ENCODE measurements around the gene IQGAP3.

IQGAP3 gene

DNA sequence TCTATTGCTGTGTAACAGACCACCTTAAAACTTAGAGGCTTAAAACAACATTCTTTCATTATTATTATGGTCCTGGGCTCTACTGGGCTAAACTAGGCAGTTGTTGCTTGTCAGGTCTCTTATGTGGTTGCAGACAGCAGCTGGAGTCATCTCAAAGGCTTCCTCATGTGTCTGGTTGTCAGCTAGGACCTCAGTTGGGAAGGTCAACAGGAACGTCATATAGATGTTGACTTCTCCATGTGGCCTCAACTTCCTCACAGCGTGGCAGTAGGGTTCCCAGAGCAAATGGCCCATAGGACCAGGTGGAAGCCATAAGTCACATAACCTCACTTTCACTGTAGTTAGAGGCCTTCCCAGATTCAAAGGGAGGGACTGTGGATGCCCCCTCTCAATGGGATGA lies 56.4 kb downstream of the IQGAP3 start:
- Histone ChIP-seq H3K27me3 (ENCODE audit: insufficient read depth, low read length) (peaks cover 2% of the 10 kb centered on the region), H3K4me2 (ENCODE audit: low read length) (no peak overlapping the region), H3K79me2 (ENCODE audit: control insufficient read depth, insufficient read depth, low read length, poor library complexity) (no peaks in the 10 kb centered on the region), H3K36me3 (ENCODE audit: control insufficient read depth in 1 of 2, insufficient read depth in 2 of 2, low read length in 2 of 2) (no peaks in the 10 kb centered on the region), H3K79me1 (ENCODE audit: low read length) (no peaks in the 10 kb centered on the region), H2AK5ac (ENCODE audit: low read length) (no peak overlapping the region), H3K4me1 (ENCODE audit: control insufficient read depth in 1 of 2, insufficient read depth in 2 of 2, low read length in 2 of 2) (no peaks in the 10 kb centered on the region), H4K12ac (ENCODE audit: low read depth, low read length) (no peak overlapping the region), H3K4me3 (ENCODE audit: low read depth, low read length) (no peak overlapping the region), H3K23ac (ENCODE audit: low read length) (no peak overlapping the region), H3K14ac (ENCODE audit: low read length) (no peak overlapping the region), H3K27ac (ENCODE audit: low read depth, low read length) (no peak overlapping the region), H2BK120ac (ENCODE audit: insufficient read depth, low read length, poor library complexity) (no peak overlapping the region), H3K4ac (ENCODE audit: low read depth, low read length) (no peak overlapping the region), H3K18ac (ENCODE audit: low read length) (no peak overlapping the region), H3K9me3 (ENCODE audit: insufficient read depth, low read depth, low read length) (no peaks in the 10 kb centered on the region), H2AFZ (ENCODE audit: insufficient read depth, low read length, poor library complexity) (no peak overlapping the region), H2BK5ac (ENCODE audit: low read depth, low read length, poor library complexity) (no peak overlapping the region), H2BK12ac (ENCODE audit: low read length) (no peak overlapping the region), H4K91ac (ENCODE audit: low read depth, low read length) (no peak overlapping the region), H4K8ac (ENCODE audit: low read depth, low read length) (no peak overlapping the region), H3K9ac (ENCODE audit: low read length) (no peak overlapping the region)
- WGBS (ENCODE audit: extremely low coverage, insufficient coverage, insufficient read length) = no CpG with 5 or more reads among the region's 2 CpGs
- DNase-seq = no peak

DNA sequence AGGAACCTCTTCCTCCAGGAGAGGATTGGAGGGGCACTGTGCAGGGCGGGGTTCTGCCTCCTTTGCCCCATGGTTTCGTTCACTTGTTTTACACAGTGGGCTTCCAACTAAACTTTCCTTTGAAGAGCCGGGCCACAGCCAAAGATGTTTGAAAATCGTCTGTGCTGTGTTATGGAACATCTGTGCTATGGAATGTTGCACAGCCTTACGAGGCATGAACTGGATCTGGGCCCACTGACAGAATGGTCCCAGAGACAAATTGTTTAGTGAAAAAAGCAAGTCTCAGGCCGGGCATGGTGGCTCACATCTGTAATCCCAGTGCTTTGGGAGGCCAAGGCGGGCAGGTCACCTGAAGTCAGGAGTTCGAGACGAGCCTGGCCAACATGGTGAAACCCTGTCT lies 59.2 kb downstream of the IQGAP3 start:
- H3K4ac ChIP-seq (ENCODE audit: low read depth, low read length) = no peak overlapping the region
- WGBS (ENCODE audit: extremely low coverage, insufficient coverage, insufficient read length) = no CpG with 5 or more reads among the region's 9 CpGs
- H2BK12ac ChIP-seq (ENCODE audit: low read length) = no peak overlapping the region
- peaks cover 2% of the 10 kb centered on the region for H3K27me3 ChIP-seq (ENCODE audit: insufficient read depth, low read length)
- no peak for DNase-seq
- H2AK5ac ChIP-seq (ENCODE audit: low read length) = no peak overlapping the region
- no peaks in the 10 kb centered on the region for H3K79me1 ChIP-seq (ENCODE audit: low read length)
- H3K9me3 ChIP-seq (ENCODE audit: insufficient read depth, low read depth, low read length) = no peaks in the 10 kb centered on the region
- H3K4me1 ChIP-seq (ENCODE audit: control insufficient read depth in 1 of 2, insufficient read depth in 2 of 2, low read length in 2 of 2) = no peaks in the 10 kb centered on the region
- H3K18ac ChIP-seq (ENCODE audit: low read length) = no peak overlapping the region
- no peak overlapping the region for H3K14ac ChIP-seq (ENCODE audit: low read length)
- H3K79me2 ChIP-seq (ENCODE audit: control insufficient read depth, insufficient read depth, low read length, poor library complexity) = no peaks in the 10 kb centered on the region
- no peak overlapping the region for H2BK120ac ChIP-seq (ENCODE audit: insufficient read depth, low read length, poor library complexity)
- H4K12ac ChIP-seq (ENCODE audit: low read depth, low read length) = no peak overlapping the region
- H2AFZ ChIP-seq (ENCODE audit: insufficient read depth, low read length, poor library complexity) = no peak overlapping the region
- H3K23ac ChIP-seq (ENCODE audit: low read length) = no peak overlapping the region
- no peak overlapping the region for H3K4me2 ChIP-seq (ENCODE audit: low read length)
- no peak overlapping the region for H2BK5ac ChIP-seq (ENCODE audit: low read depth, low read length, poor library complexity)
- no peak overlapping the region for H3K27ac ChIP-seq (ENCODE audit: low read depth, low read length)
- no peak overlapping the region for H4K8ac ChIP-seq (ENCODE audit: low read depth, low read length)
- H3K4me3 ChIP-seq (ENCODE audit: low read depth, low read length) = no peak overlapping the region
- H4K91ac ChIP-seq (ENCODE audit: low read depth, low read length) = no peak overlapping the region
- no peaks in the 10 kb centered on the region for H3K36me3 ChIP-seq (ENCODE audit: control insufficient read depth in 1 of 2, insufficient read depth in 2 of 2, low read length in 2 of 2)
- no peak overlapping the region for H3K9ac ChIP-seq (ENCODE audit: low read length)

DNA sequence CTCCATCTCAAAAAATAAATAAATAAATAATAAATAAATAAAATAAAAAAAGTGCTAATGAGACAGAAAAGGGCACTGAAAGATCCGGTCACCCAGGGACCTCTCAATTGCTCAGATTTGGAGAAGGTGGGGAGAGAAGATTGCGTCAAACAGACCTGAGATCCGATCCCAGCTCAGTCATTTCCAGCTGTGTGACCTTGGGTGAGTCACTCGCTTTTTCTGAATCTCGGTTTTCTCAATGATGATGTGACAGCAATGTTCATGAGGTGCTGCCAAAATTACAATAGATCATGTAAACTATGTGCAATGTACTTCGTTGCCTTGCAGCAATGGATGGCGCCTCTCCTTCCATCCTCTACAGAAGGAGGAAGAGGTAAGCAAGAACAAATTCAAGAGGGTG lies 60.7 kb downstream of the IQGAP3 start:
- Histone ChIP-seq H3K14ac (ENCODE audit: low read length) (no peak overlapping the region), H3K4me3 (ENCODE audit: low read depth, low read length) (no peak overlapping the region), H4K8ac (ENCODE audit: low read depth, low read length) (no peak overlapping the region), H3K4me1 (ENCODE audit: control insufficient read depth in 1 of 2, insufficient read depth in 2 of 2, low read length in 2 of 2) (no peaks in the 10 kb centered on the region), H2BK5ac (ENCODE audit: low read depth, low read length, poor library complexity) (no peak overlapping the region), H3K27me3 (ENCODE audit: insufficient read depth, low read length) (peaks cover 2% of the 10 kb centered on the region), H3K9ac (ENCODE audit: low read length) (no peak overlapping the region), H3K18ac (ENCODE audit: low read length) (no peak overlapping the region), H3K9me3 (ENCODE audit: insufficient read depth, low read depth, low read length) (no peaks in the 10 kb centered on the region), H3K79me1 (ENCODE audit: low read length) (no peaks in the 10 kb centered on the region), H4K91ac (ENCODE audit: low read depth, low read length) (no peak overlapping the region), H4K12ac (ENCODE audit: low read depth, low read length) (no peak overlapping the region), H2BK120ac (ENCODE audit: insufficient read depth, low read length, poor library complexity) (no peak overlapping the region), H3K27ac (ENCODE audit: low read depth, low read length) (no peak overlapping the region), H3K79me2 (ENCODE audit: control insufficient read depth, insufficient read depth, low read length, poor library complexity) (no peaks in the 10 kb centered on the region), H2AK5ac (ENCODE audit: low read length) (no peak overlapping the region), H3K36me3 (ENCODE audit: control insufficient read depth in 1 of 2, insufficient read depth in 2 of 2, low read length in 2 of 2) (no peaks in the 10 kb centered on the region), H3K4me2 (ENCODE audit: low read length) (no peak overlapping the region), H3K23ac (ENCODE audit: low read length) (no peak overlapping the region), H2BK12ac (ENCODE audit: low read length) (no peak overlapping the region), H2AFZ (ENCODE audit: insufficient read depth, low read length, poor library complexity) (no peak overlapping the region), H3K4ac (ENCODE audit: low read depth, low read length) (no peak overlapping the region)
- DNase-seq = no peak
- no CpG with 5 or more reads among the region's 7 CpGs for WGBS (ENCODE audit: extremely low coverage, insufficient coverage, insufficient read length)

DNA sequence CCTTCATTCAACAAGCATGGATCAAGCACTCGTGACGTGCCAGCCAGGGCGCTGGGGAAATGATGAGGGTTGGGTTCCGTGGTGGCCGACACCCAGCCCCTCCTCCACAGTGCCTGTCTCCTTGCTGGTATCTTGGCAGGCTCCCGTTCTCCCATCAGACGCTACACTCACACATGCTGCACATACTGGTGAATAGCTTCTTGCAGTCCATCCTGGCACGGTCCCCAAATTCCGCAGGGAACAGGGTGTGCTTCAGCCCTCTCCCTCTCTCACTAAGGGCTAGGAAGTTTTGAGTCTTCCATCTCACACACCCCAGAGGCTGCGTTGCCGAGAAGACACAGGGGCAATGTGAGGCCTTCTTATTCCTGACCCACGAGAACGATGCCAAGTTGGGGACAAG lies 61.7 kb downstream of the IQGAP3 start:
- no peak overlapping the region for H3K9ac ChIP-seq (ENCODE audit: low read length)
- H4K8ac ChIP-seq (ENCODE audit: low read depth, low read length) = no peak overlapping the region
- no peak overlapping the region for H4K91ac ChIP-seq (ENCODE audit: low read depth, low read length)
- no peak overlapping the region for H2BK5ac ChIP-seq (ENCODE audit: low read depth, low read length, poor library complexity)
- no peak overlapping the region for H3K4me3 ChIP-seq (ENCODE audit: low read depth, low read length)
- H3K79me1 ChIP-seq (ENCODE audit: low read length) = no peaks in the 10 kb centered on the region
- no peaks in the 10 kb centered on the region for H3K4me1 ChIP-seq (ENCODE audit: control insufficient read depth in 1 of 2, insufficient read depth in 2 of 2, low read length in 2 of 2)
- no peaks in the 10 kb centered on the region for H3K79me2 ChIP-seq (ENCODE audit: control insufficient read depth, insufficient read depth, low read length, poor library complexity)
- H3K9me3 ChIP-seq (ENCODE audit: insufficient read depth, low read depth, low read length) = no peaks in the 10 kb centered on the region
- no peak overlapping the region for H2AK5ac ChIP-seq (ENCODE audit: low read length)
- no peak overlapping the region for H3K23ac ChIP-seq (ENCODE audit: low read length)
- no peak overlapping the region for H2AFZ ChIP-seq (ENCODE audit: insufficient read depth, low read length, poor library complexity)
- H3K18ac ChIP-seq (ENCODE audit: low read length) = no peak overlapping the region
- H3K4ac ChIP-seq (ENCODE audit: low read depth, low read length) = no peak overlapping the region
- no peak overlapping the region for H3K27ac ChIP-seq (ENCODE audit: low read depth, low read length)
- no CpG with 5 or more reads among the region's 13 CpGs for WGBS (ENCODE audit: extremely low coverage, insufficient coverage, insufficient read length)
- H3K27me3 ChIP-seq (ENCODE audit: insufficient read depth, low read length) = peaks cover 2% of the 10 kb centered on the region
- no peak overlapping the region for H3K14ac ChIP-seq (ENCODE audit: low read length)
- no peak overlapping the region for H2BK12ac ChIP-seq (ENCODE audit: low read length)
- H3K4me2 ChIP-seq (ENCODE audit: low read length) = no peak overlapping the region
- no peaks in the 10 kb centered on the region for H3K36me3 ChIP-seq (ENCODE audit: control insufficient read depth in 1 of 2, insufficient read depth in 2 of 2, low read length in 2 of 2)
- no peak for DNase-seq
- no peak overlapping the region for H2BK120ac ChIP-seq (ENCODE audit: insufficient read depth, low read length, poor library complexity)
- H4K12ac ChIP-seq (ENCODE audit: low read depth, low read length) = no peak overlapping the region
